Breast epithelium (tissue), 4 donors: ENCODE results near the gene SLC25A17. TPM values are rescaled to one million over a fixed set of nuclear protein-coding genes. Genes with fewer than 3 reads are reported as not detected.
A peak's percentile ranks its signal among the peaks of the same experiment; 100 is the strongest.

ENCODE experiments used
- DNase-seq, 2 donors: peaks; one replicate each; pipeline ENCODE4 v3.0.0-alpha.2; 2019; ENCODE audit warnings: low spot score in 2 of 2
- H3K27ac ChIP-seq, 2 donors: fragments of 200-600 bp; sonication (generic) in 1 of 2; one replicate each; pipeline ENCODE4 v1.5.1; 2016 to 2019; ENCODE audit warnings: mild to moderate bottlenecking in 1 of 2
- H3K27me3 ChIP-seq, 2 donors: fragments of 200-600 bp; sonication (generic) in 1 of 2; one replicate each; pipeline versions ENCODE4 v1.5.1 to v1.6.0; 2017 to 2019; ENCODE audit warnings: control low read depth in 1 of 2, mild to moderate bottlenecking in 1 of 2
- H3K36me3 ChIP-seq: fragments of 200-600 bp; one replicate; pipeline ENCODE4 v1.5.1; 2019
- H3K4me1 ChIP-seq, 2 donors: fragments of 200-600 bp; sonication (generic); one replicate each; pipeline ENCODE4 v1.5.1; 2016 to 2019; ENCODE audit warnings: control low read depth in 1 of 2
- H3K4me3 ChIP-seq, 3 donors: fragments of 200-600 bp; sonication (generic); 1 replicate in 2 of 3; 2 replicates in 1 of 3; pipeline ENCODE4 v1.5.1; 2016 to 2019; ENCODE audit warnings: mild to moderate bottlenecking in 3 of 3, moderate library complexity in 2 of 3
- H3K9me3 ChIP-seq, 2 donors: fragments of 200-600 bp; sonication (generic) in 1 of 2; one replicate each; pipeline ENCODE4 v1.5.1; 2016 to 2019; ENCODE audit warnings: control low read depth in 1 of 2
- CTCF ChIP-seq, 3 donors: fragments of 450-650 bp; IDR thresholded peaks; one replicate each; pipeline ENCODE4 v1.5.1; 2016 to 2017; ENCODE audit warnings: antibody characterized with exemption in 3 of 3, mild to moderate bottlenecking in 3 of 3, moderate library complexity in 3 of 3
- POLR2A ChIP-seq: fragments of 450-650 bp; IDR thresholded peaks from one replicate; pipeline ENCODE4 v1.6.1; 2016; ENCODE audit warnings: antibody characterized with exemption, mild to moderate bottlenecking, moderate library complexity
- POLR2AphosphoS5 ChIP-seq, 3 donors: sonication (generic); formaldehyde crosslinking; IDR thresholded peaks; one replicate each; pipeline ENCODE4 v1.6.1; 2017; ENCODE audit warnings: antibody characterized with exemption in 3 of 3
- intact Hi-C: fragments of 100-400 bp; cut with DNase I; formaldehyde crosslinking; loops from one replicate; pipeline ENCODE4 v1.15.1; 2023; ENCODE audit warnings: low total_unique reads
- total RNA-seq, 3 donors: library from RNA; depleted of rRNA; stranded (reverse); fragments of >200 nt; gene quantifications; one replicate each; pipeline ENCODE4 v1.1.0, GENCODE V29; 2016

Gene SLC25A17
- total RNA-seq, 3 donors from 2014 or later = 18.1 to 23.3 (median 19.0) TPM

GRCh38 chr22:40741116-40741515 is 78.0 kb downstream of the SLC25A17 start:
- Histone ChIP-seq H3K9me3 (no peaks in the 10 kb centered on the region), H3K27ac (no peak overlapping the region), H3K27me3 (no peaks in the 10 kb centered on the region), H3K36me3 (no peaks in the 10 kb centered on the region), H3K4me3 (no peak overlapping the region), H3K4me1 (no peaks in the 10 kb centered on the region)
- TF ChIP-seq POLR2A (no peak), CTCF (IDR thresholded peaks at IDR 0.05) (no peak), POLR2AphosphoS5 (IDR thresholded peaks at IDR 0.05) (no peak)
- DNase-seq = no peak
- intact Hi-C loops = no loop called here

- DNase-seq = no peak
- Histone ChIP-seq H3K27me3 (no peaks in the 10 kb centered on the region), H3K4me1 (no peaks in the 10 kb centered on the region), H3K36me3 (no peaks in the 10 kb centered on the region), H3K4me3 (no peak overlapping the region), H3K9me3 (no peaks in the 10 kb centered on the region), H3K27ac (no peak overlapping the region)
- intact Hi-C loops = no loop called here
- TF ChIP-seq CTCF (IDR thresholded peaks at IDR 0.05) (no peak), POLR2AphosphoS5 (IDR thresholded peaks at IDR 0.05) (no peak), POLR2A (no peak)
These were observed 79.4 kb downstream of the SLC25A17 start for GRCh38 chr22:40739721-40740120.

- H3K4me1 ChIP-seq = no peaks in the 10 kb centered on the region
- H3K9me3 ChIP-seq = no peaks in the 10 kb centered on the region
- intact Hi-C loops = no loop called here
- no peaks in the 10 kb centered on the region for H3K27me3 ChIP-seq
- DNase-seq = no peak
- no peak overlapping the region for H3K4me3 ChIP-seq
- peak overlapping the region; percentile 21 to 49 for H3K27ac ChIP-seq
- H3K36me3 ChIP-seq = no peaks in the 10 kb centered on the region
- no peak for TF ChIP-seq POLR2A
- TF ChIP-seq POLR2AphosphoS5 (IDR thresholded peaks at IDR 0.05) = no peak
- TF ChIP-seq CTCF (IDR thresholded peaks at IDR 0.05) = no peak
These were observed 85.2 kb downstream of the SLC25A17 start for GRCh38 chr22:40733919-40734318.

GRCh38 chr22:40732999-40733292 is 86.2 kb downstream of the SLC25A17 start:
- TF ChIP-seq CTCF (IDR thresholded peaks at IDR 0.05) (no peak), POLR2A (no peak), POLR2AphosphoS5 (IDR thresholded peaks at IDR 0.05) (no peak)
- Histone ChIP-seq H3K27ac (peak overlapping the region; percentile 49 to 85), H3K4me1 (no peaks in the 10 kb centered on the region), H3K9me3 (no peaks in the 10 kb centered on the region), H3K4me3 (peak overlapping the region in 1 of 3 donors; percentile 3), H3K27me3 (no peaks in the 10 kb centered on the region), H3K36me3 (no peaks in the 10 kb centered on the region)
- intact Hi-C loops = no loop called here
- DNase-seq = no peak

GRCh38 chr22:40729284-40729683 is 89.9 kb downstream of the SLC25A17 start:
- H3K27ac ChIP-seq = peak overlapping the region in 1 of 2 donors; percentile 4
- no peaks in the 10 kb centered on the region for H3K36me3 ChIP-seq
- TF ChIP-seq CTCF (IDR thresholded peaks at IDR 0.05) = no peak
- no peak for TF ChIP-seq POLR2AphosphoS5 (IDR thresholded peaks at IDR 0.05)
- TF ChIP-seq POLR2A = no peak
- no peak overlapping the region for H3K4me3 ChIP-seq
- no peaks in the 10 kb centered on the region for H3K27me3 ChIP-seq
- no peaks in the 10 kb centered on the region for H3K4me1 ChIP-seq
- no peaks in the 10 kb centered on the region for H3K9me3 ChIP-seq
- intact Hi-C loops = no loop called here
- DNase-seq = no peak
